WTC11 (cell line): Measurements from ENCODE around the gene FBXW2.

ENCODE experiments used
- E2F5 ChIP-seq: sonication (generic); formaldehyde crosslinking; IDR thresholded peaks from 2 replicates; pipeline ENCODE4 v1.8.1; 2022; ENCODE audit warnings: mild to moderate bottlenecking, moderate library complexity, missing genetic modification reagents
- IRF1 ChIP-seq: sonication (generic); formaldehyde crosslinking; IDR thresholded peaks from 2 replicates; pipeline ENCODE4 v1.8.0; 2023; ENCODE audit warnings: missing genetic modification reagents
- NR3C1 ChIP-seq: sonication (generic); formaldehyde crosslinking; conservative IDR thresholded peaks from 2 replicates; pipeline ENCODE4 v1.8.1; 2023; ENCODE audit warnings: low read depth, mild to moderate bottlenecking, missing genetic modification reagents
- ZNF232 ChIP-seq: sonication (generic); formaldehyde crosslinking; IDR thresholded peaks from 2 replicates; pipeline ENCODE4 v1.8.0; 2022; ENCODE audit warnings: mild to moderate bottlenecking, missing genetic modification reagents
- ZNF263 ChIP-seq: sonication (generic); formaldehyde crosslinking; IDR thresholded peaks from 2 replicates; pipeline ENCODE4 v1.8.1; 2022; ENCODE audit warnings: low read depth, mild to moderate bottlenecking, moderate library complexity, missing genetic modification reagents
- ZNF396 ChIP-seq: fragments of 250-450 bp; sonication (Bioruptor Pico); IDR thresholded peaks from 2 replicates; pipeline ENCODE4 v1.8.0; 2021; ENCODE audit warnings: mild to moderate bottlenecking, moderate library complexity, borderline replicate concordance
- ZNF423 ChIP-seq: fragments of 250-450 bp; sonication (Bioruptor Pico); IDR thresholded peaks from 2 replicates; pipeline ENCODE4 v2.1.2; 2022; ENCODE audit warnings: mild to moderate bottlenecking, moderate library complexity
- TF ChIP-seq, protein P1 (sequence below): sonication (generic); formaldehyde crosslinking; IDR thresholded peaks from 2 replicates; pipeline ENCODE4 v1.8.1; 2022; ENCODE audit warnings: low read depth, missing genetic modification reagents, borderline replicate concordance
- TF ChIP-seq, protein P2 (sequence below): sonication (generic); formaldehyde crosslinking; IDR thresholded peaks from 2 replicates; pipeline ENCODE4 v1.8.0; 2023; ENCODE audit warnings: mild to moderate bottlenecking, missing genetic modification reagents
- TF ChIP-seq, protein P3 (sequence below): fragments of 200-600 bp; IDR thresholded peaks from 2 replicates; pipeline ENCODE4 v1.8.0; 2022; ENCODE audit warnings: antibody characterized with exemption
- TF ChIP-seq, protein P4 (sequence below): sonication (generic); formaldehyde crosslinking; IDR thresholded peaks from 2 replicates; pipeline ENCODE4 v1.8.1; 2023; ENCODE audit warnings: mild to moderate bottlenecking, missing genetic modification reagents

GRCh38 chr9:120764476-120764875 lies 28.7 kb downstream of the FBXW2 start:
- TF ChIP-seq ZNF396 (no peak), E2F5 (CRISPR knock-in tag) (no peak), IRF1 (no peak), ZNF263 (CRISPR knock-in tag) (no peak), NR3C1 (no peak), ZNF232 (CRISPR knock-in tag) (no peak), ZNF423 (no peak)
- TF ChIP-seq, protein P1, sequence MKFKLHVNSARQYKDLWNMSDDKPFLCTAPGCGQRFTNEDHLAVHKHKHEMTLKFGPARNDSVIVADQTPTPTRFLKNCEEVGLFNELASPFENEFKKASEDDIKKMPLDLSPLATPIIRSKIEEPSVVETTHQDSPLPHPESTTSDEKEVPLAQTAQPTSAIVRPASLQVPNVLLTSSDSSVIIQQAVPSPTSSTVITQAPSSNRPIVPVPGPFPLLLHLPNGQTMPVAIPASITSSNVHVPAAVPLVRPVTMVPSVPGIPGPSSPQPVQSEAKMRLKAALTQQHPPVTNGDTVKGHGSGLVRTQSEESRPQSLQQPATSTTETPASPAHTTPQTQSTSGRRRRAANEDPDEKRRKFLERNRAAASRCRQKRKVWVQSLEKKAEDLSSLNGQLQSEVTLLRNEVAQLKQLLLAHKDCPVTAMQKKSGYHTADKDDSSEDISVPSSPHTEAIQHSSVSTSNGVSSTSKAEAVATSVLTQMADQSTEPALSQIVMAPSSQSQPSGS (CRISPR knock-in tag), result no peak
- TF ChIP-seq, protein P2, sequence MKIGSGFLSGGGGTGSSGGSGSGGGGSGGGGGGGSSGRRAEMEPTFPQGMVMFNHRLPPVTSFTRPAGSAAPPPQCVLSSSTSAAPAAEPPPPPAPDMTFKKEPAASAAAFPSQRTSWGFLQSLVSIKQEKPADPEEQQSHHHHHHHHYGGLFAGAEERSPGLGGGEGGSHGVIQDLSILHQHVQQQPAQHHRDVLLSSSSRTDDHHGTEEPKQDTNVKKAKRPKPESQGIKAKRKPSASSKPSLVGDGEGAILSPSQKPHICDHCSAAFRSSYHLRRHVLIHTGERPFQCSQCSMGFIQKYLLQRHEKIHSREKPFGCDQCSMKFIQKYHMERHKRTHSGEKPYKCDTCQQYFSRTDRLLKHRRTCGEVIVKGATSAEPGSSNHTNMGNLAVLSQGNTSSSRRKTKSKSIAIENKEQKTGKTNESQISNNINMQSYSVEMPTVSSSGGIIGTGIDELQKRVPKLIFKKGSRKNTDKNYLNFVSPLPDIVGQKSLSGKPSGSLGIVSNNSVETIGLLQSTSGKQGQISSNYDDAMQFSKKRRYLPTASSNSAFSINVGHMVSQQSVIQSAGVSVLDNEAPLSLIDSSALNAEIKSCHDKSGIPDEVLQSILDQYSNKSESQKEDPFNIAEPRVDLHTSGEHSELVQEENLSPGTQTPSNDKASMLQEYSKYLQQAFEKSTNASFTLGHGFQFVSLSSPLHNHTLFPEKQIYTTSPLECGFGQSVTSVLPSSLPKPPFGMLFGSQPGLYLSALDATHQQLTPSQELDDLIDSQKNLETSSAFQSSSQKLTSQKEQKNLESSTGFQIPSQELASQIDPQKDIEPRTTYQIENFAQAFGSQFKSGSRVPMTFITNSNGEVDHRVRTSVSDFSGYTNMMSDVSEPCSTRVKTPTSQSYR, result no peak
- TF ChIP-seq, protein P3, sequence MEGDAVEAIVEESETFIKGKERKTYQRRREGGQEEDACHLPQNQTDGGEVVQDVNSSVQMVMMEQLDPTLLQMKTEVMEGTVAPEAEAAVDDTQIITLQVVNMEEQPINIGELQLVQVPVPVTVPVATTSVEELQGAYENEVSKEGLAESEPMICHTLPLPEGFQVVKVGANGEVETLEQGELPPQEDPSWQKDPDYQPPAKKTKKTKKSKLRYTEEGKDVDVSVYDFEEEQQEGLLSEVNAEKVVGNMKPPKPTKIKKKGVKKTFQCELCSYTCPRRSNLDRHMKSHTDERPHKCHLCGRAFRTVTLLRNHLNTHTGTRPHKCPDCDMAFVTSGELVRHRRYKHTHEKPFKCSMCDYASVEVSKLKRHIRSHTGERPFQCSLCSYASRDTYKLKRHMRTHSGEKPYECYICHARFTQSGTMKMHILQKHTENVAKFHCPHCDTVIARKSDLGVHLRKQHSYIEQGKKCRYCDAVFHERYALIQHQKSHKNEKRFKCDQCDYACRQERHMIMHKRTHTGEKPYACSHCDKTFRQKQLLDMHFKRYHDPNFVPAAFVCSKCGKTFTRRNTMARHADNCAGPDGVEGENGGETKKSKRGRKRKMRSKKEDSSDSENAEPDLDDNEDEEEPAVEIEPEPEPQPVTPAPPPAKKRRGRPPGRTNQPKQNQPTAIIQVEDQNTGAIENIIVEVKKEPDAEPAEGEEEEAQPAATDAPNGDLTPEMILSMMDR, result no peak
- TF ChIP-seq, protein P4, sequence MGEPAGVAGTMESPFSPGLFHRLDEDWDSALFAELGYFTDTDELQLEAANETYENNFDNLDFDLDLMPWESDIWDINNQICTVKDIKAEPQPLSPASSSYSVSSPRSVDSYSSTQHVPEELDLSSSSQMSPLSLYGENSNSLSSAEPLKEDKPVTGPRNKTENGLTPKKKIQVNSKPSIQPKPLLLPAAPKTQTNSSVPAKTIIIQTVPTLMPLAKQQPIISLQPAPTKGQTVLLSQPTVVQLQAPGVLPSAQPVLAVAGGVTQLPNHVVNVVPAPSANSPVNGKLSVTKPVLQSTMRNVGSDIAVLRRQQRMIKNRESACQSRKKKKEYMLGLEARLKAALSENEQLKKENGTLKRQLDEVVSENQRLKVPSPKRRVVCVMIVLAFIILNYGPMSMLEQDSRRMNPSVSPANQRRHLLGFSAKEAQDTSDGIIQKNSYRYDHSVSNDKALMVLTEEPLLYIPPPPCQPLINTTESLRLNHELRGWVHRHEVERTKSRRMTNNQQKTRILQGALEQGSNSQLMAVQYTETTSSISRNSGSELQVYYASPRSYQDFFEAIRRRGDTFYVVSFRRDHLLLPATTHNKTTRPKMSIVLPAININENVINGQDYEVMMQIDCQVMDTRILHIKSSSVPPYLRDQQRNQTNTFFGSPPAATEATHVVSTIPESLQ (CRISPR knock-in tag), result no peak
